ENCODE results near the gene HOXA4. TPM values are rescaled to one million over a fixed set of nuclear protein-coding genes. Genes with fewer than 3 reads are reported as not detected.

Gene HOXA4
- polyA plus RNA-seq, 1 donor (not counting 4 experiments of a cell fraction or from before 2014, with no cell fraction given) = 1.5 TPM

- Histone ChIP-seq H3K4me3 (ENCODE audit: control insufficient read depth in 2 of 3, extremely low read depth in 1 of 3, insufficient read depth in 2 of 3, low read depth in 1 of 3, low read length in 3 of 3) (peak within 1 kb of the TSS; percentile 60 to 83 (median 74)), H3K4me2 (ENCODE audit: control insufficient read depth, extremely low read depth, insufficient read depth, low read depth, low read length) (peak within 1 kb of the TSS; percentile 98), H3K9ac (ENCODE audit: control insufficient read depth, extremely low read depth, insufficient read depth, low read length) (peak within 1 kb of the TSS; percentile 93), H3K27me3 (ENCODE audit: control insufficient read depth, extremely low read depth, insufficient read depth, low read length) (no peaks in the 10 kb centered on the region), H3K36me3 (ENCODE audit: control insufficient read depth in 2 of 2, extremely low read depth in 1 of 2, insufficient read depth in 2 of 2, low read length in 2 of 2) (no peaks in the 10 kb centered on the region), H2AFZ (ENCODE audit: control insufficient read depth, low read length) (peak within 1 kb of the TSS; percentile 82), H3K27ac (ENCODE audit: control insufficient read depth, insufficient read depth, low read length) (peak within 1 kb of the TSS; percentile 87), H3K9me1 (ENCODE audit: control insufficient read depth, extremely low read depth, insufficient read depth, low read length) (no peaks in the 10 kb centered on the region), H3K79me2 (ENCODE audit: control insufficient read depth, insufficient read depth, low read length) (peaks cover 73% of the 10 kb centered on the region), H4K20me1 (ENCODE audit: control insufficient read depth, extremely low read depth, insufficient read depth, low read length) (no peaks in the 10 kb centered on the region), H3K4me1 (ENCODE audit: control insufficient read depth, extremely low read depth, insufficient read depth, low read length) (peaks cover 66% of the 10 kb centered on the region), H3K9me3 (ENCODE audit: control insufficient read depth, low read depth, low read length) (no peaks in the 10 kb centered on the region)
- dilution Hi-C loops (cut with MboI; ENCODE audit: extremely low pct_ligation_motif_present, low sequenced_read_pairs) = no loop called here
- DNase-seq (ENCODE audit: low read depth, low spot score) = no peak
- TF ChIP-seq, protein P1, sequence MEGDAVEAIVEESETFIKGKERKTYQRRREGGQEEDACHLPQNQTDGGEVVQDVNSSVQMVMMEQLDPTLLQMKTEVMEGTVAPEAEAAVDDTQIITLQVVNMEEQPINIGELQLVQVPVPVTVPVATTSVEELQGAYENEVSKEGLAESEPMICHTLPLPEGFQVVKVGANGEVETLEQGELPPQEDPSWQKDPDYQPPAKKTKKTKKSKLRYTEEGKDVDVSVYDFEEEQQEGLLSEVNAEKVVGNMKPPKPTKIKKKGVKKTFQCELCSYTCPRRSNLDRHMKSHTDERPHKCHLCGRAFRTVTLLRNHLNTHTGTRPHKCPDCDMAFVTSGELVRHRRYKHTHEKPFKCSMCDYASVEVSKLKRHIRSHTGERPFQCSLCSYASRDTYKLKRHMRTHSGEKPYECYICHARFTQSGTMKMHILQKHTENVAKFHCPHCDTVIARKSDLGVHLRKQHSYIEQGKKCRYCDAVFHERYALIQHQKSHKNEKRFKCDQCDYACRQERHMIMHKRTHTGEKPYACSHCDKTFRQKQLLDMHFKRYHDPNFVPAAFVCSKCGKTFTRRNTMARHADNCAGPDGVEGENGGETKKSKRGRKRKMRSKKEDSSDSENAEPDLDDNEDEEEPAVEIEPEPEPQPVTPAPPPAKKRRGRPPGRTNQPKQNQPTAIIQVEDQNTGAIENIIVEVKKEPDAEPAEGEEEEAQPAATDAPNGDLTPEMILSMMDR (optimal IDR thresholded peaks at IDR 0.05 in 1 of 3, IDR thresholded peaks at IDR 0.05 in 1 of 3, conservative IDR thresholded peaks at IDR 0.05 in 1 of 3; ENCODE audit: extremely low read depth in 1 of 3, insufficient read depth in 2 of 3, low read length in 3 of 3) = no peak
- TF ChIP-seq EZH2 (IDR thresholded peaks at IDR 0.05; ENCODE audit: low read length) = no peak
- no peak for FAIRE-seq
These were observed 21.6 kb upstream of the HOXA4 start, which contains the start of gene HOXA3 for GRCh38 chr7:27151931-27152815. Gene HOXA3, minus strand, starts transcription at chr7:27152583. Its CDS starts 41,943 bp downstream, at chr7:27110640.

- dilution Hi-C loops (cut with MboI; ENCODE audit: extremely low pct_ligation_motif_present, low sequenced_read_pairs) = no loop called here
- peak overlapping the region; percentile 98 for H3K4me2 ChIP-seq (ENCODE audit: control insufficient read depth, extremely low read depth, insufficient read depth, low read depth, low read length)
- H2AFZ ChIP-seq (ENCODE audit: control insufficient read depth, low read length) = peak overlapping the region; percentile 82
- no peaks in the 10 kb centered on the region for H3K9me1 ChIP-seq (ENCODE audit: control insufficient read depth, extremely low read depth, insufficient read depth, low read length)
- peak overlapping the region; percentile 87 for H3K27ac ChIP-seq (ENCODE audit: control insufficient read depth, insufficient read depth, low read length)
- peak overlapping the region; percentile 60 to 83 (median 74) for H3K4me3 ChIP-seq (ENCODE audit: control insufficient read depth in 2 of 3, extremely low read depth in 1 of 3, insufficient read depth in 2 of 3, low read depth in 1 of 3, low read length in 3 of 3)
- TF ChIP-seq, protein P1 (optimal IDR thresholded peaks at IDR 0.05 in 1 of 3, IDR thresholded peaks at IDR 0.05 in 1 of 3, conservative IDR thresholded peaks at IDR 0.05 in 1 of 3; ENCODE audit: extremely low read depth in 1 of 3, insufficient read depth in 2 of 3, low read length in 3 of 3) = no peak
- TF ChIP-seq EZH2 (IDR thresholded peaks at IDR 0.05; ENCODE audit: low read length) = no peak
- no peaks in the 10 kb centered on the region for H3K27me3 ChIP-seq (ENCODE audit: control insufficient read depth, extremely low read depth, insufficient read depth, low read length)
- H4K20me1 ChIP-seq (ENCODE audit: control insufficient read depth, extremely low read depth, insufficient read depth, low read length) = no peaks in the 10 kb centered on the region
- H3K9me3 ChIP-seq (ENCODE audit: control insufficient read depth, low read depth, low read length) = no peaks in the 10 kb centered on the region
- H3K36me3 ChIP-seq (ENCODE audit: control insufficient read depth in 2 of 2, extremely low read depth in 1 of 2, insufficient read depth in 2 of 2, low read length in 2 of 2) = no peaks in the 10 kb centered on the region
- no peak for DNase-seq (ENCODE audit: low read depth, low spot score)
- peak overlapping the region; percentile 93 for H3K9ac ChIP-seq (ENCODE audit: control insufficient read depth, extremely low read depth, insufficient read depth, low read length)
- H3K79me2 ChIP-seq (ENCODE audit: control insufficient read depth, insufficient read depth, low read length) = peaks cover 77% of the 10 kb centered on the region
- FAIRE-seq = no peak
- H3K4me1 ChIP-seq (ENCODE audit: control insufficient read depth, extremely low read depth, insufficient read depth, low read length) = peaks cover 70% of the 10 kb centered on the region
These were observed 20.9 kb upstream of the HOXA4 start for GRCh38 chr7:27151341-27151930.
